Left renal cortex interstitium (tissue), 4 donors: ENCODE measurements around the gene KCNK18. TPM values are rescaled to one million over a fixed set of nuclear protein-coding genes. Genes with fewer than 3 reads are reported as not detected.

Source experiments
- DNase-seq, 4 donors: peaks; one replicate each; pipeline ENCODE4 v3.0.0-alpha.2; 2013; ENCODE audit warnings: low read depth in 4 of 4, low spot score in 2 of 4, missing footprints in 1 of 4
- polyA plus RNA-seq, 4 donors: library from polyadenylated mRNA; unstranded; fragments of 120-200 nt; gene quantifications; one replicate each; pipeline ENCODE4 v1.2.1, GENCODE V29; 2013; ENCODE audit not compliant: insufficient read length in 4 of 4

KCNK18 gene
- polyA plus RNA-seq, 4 donors: not detected

GRCh38 chr10:117248750-117249465 lies 51.6 kb downstream of the KCNK18 start:
- DNase-seq: no peak

GRCh38 chr10:117249493-117250093 lies 52.3 kb downstream of the KCNK18 start:
- no peak for DNase-seq

- DNase-seq: no peak
Measured at GRCh38 chr10:117250411-117250810, 53.1 kb downstream of the KCNK18 start.

- no peak for DNase-seq
Measured at GRCh38 chr10:117253908-117254307, 56.6 kb downstream of the KCNK18 start.

GRCh38 chr10:117254338-117254737 lies 57.0 kb downstream of the KCNK18 start:
- no peak for DNase-seq

GRCh38 chr10:117254774-117255735 lies 57.8 kb downstream of the KCNK18 start:
- no peak for DNase-seq

GRCh38 chr10:117255835-117256460 lies 58.7 kb downstream of the KCNK18 start:
- DNase-seq: no peak

GRCh38 chr10:117256910-117257309 lies 59.6 kb downstream of the KCNK18 start:
- no peak for DNase-seq

GRCh38 chr10:117257721-117258120 lies 60.4 kb downstream of the KCNK18 start:
- no peak for DNase-seq

- no peak for DNase-seq
Measured at GRCh38 chr10:117259279-117259678, 62.0 kb downstream of the KCNK18 start.

Other genes with a start within 250 kb of the KCNK18 start
- 10 to 100 TPM; 18.2 to 24.3 (median 22.9) TPM for gene SHTN1, start 192.3 kb upstream of the KCNK18 start, polyA plus RNA-seq
- gene VAX1, start 59.2 kb upstream of the KCNK18 start, polyA plus RNA-seq: not detected
- gene SLC18A2, start 43.6 kb downstream of the KCNK18 start, polyA plus RNA-seq: 1 to 10 TPM in 3 of 4 donors, under 1 TPM in 1; 0.79 to 1.3 (median 1.2) TPM
- 10 to 100 TPM; 30.2 to 42.1 (median 38.3) TPM for gene PDZD8, start 178.0 kb downstream of the KCNK18 start, polyA plus RNA-seq